ENCODE measurements around the gene OCSTAMP.

OCSTAMP gene

GRCh38 chr20:46550461-46550860 lies at the start of gene OCSTAMP:
Gene OCSTAMP, minus strand, starts transcription at chr20:46550654. Its CDS starts 94 bp downstream, at chr20:46550560.
- Mint-ChIP-seq H3K27me3 (ENCODE audit: low read depth) (no peaks in the 10 kb centered on the region), H3K4me3 (no peak within 1 kb of the TSS), H3K4me1 (ENCODE audit: low read depth) (peaks cover 39% of the 10 kb centered on the region), H3K36me3 (ENCODE audit: low read depth) (peaks cover 2% of the 10 kb centered on the region), H3K9me3 (no peaks in the 10 kb centered on the region), H3K27ac (no peak within 1 kb of the TSS)

DNA sequence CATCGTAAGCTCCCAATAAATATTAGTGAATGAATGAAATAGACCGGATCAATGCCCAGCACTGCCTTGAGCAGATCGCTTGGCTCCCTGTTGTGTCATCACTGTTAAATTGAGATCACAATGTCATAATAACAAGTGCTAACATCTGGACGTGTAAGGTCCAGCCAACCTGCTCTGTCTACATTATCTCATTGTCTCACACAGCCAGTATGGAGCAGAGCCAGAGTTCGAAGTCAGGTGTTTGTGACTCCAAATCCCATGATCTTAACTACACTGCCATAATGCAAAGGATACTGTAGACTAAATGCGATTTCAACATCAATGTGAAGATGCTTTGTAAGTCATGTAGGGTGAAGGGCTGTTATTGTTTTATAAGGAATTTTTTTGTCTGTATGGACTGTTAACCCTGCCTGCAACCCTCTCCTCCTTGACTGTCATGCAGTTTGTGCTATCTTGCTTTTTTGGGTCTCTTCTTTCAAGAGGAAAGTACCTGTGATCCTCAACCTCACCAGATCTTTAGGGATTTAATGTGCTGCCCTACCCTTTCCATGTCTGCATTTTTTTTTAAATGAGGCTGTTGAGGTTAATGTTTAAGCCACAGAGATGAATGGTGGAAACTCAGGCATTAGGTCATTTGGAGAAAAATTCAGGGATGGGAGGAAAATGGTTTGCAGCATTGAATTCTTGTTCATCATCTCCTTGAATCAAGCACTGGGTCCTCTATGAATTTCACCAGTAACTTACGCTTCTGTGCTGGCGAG lies 49.0 kb upstream of the OCSTAMP start:
- Mint-ChIP-seq H3K9me3 (no peaks in the 10 kb centered on the region), H3K27ac (no peak overlapping the region), H3K4me3 (no peak overlapping the region), H3K4me1 (ENCODE audit: low read depth) (peaks cover 16% of the 10 kb centered on the region), H3K36me3 (ENCODE audit: low read depth) (no peaks in the 10 kb centered on the region), H3K27me3 (ENCODE audit: low read depth) (peaks cover 26% of the 10 kb centered on the region)

DNA sequence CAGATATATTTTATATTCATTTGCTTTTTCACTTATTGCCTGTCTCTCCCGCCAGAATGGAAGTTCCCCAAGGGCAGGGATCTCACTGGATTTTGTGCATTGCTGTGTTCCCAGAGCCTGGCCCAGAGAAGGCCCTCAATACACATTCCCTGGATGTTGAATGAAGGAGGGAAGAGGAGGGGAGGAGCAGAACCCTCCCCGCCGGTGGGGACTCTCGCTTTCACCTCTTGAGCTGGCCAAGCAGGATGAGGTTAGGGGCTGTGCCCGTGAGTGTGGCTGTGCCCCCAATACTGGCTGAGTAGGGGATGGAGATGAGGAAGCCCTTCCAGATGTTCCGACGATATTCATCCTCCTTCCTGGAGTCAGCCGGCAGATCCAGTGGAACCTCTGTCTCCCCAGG lies 45.5 kb upstream of the OCSTAMP start:
- peaks cover 37% of the 10 kb centered on the region for H3K27me3 Mint-ChIP-seq (ENCODE audit: low read depth)
- H3K4me1 Mint-ChIP-seq (ENCODE audit: low read depth): peaks cover 6% of the 10 kb centered on the region
- H3K27ac Mint-ChIP-seq: no peak overlapping the region
- no peak overlapping the region for H3K4me3 Mint-ChIP-seq
- no peaks in the 10 kb centered on the region for H3K36me3 Mint-ChIP-seq (ENCODE audit: low read depth)
- peaks cover 3% of the 10 kb centered on the region for H3K9me3 Mint-ChIP-seq

DNA sequence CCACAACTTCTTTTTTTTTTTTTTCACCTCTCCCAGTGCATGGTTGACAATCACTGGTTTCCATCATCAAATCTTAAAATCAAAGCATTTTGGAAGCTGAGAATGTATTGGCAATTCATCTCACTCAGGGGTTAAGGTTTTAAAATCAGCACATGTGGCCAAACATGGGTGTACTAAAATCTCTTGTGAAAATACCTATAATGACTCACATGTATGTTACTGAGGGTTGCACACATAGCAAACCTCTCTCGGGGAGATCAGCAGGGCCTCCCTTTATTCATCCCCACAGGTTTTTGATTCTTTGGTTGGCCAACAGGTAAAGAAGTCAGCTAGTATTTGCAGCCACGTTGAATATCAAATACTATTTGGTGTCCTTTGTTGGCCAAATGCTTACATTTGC lies 44.3 kb upstream of the OCSTAMP start:
- Mint-ChIP-seq H3K36me3 (ENCODE audit: low read depth) (no peaks in the 10 kb centered on the region), H3K9me3 (peaks cover 3% of the 10 kb centered on the region), H3K27me3 (ENCODE audit: low read depth) (peaks cover 35% of the 10 kb centered on the region), H3K4me1 (ENCODE audit: low read depth) (peaks cover 2% of the 10 kb centered on the region), H3K4me3 (no peak overlapping the region), H3K27ac (no peak overlapping the region)

- Mint-ChIP-seq H3K4me3 (no peak overlapping the region), H3K27ac (no peak overlapping the region), H3K4me1 (ENCODE audit: low read depth) (peaks cover 11% of the 10 kb centered on the region), H3K36me3 (ENCODE audit: low read depth) (no peaks in the 10 kb centered on the region), H3K9me3 (peaks cover 3% of the 10 kb centered on the region), H3K27me3 (ENCODE audit: low read depth) (peaks cover 30% of the 10 kb centered on the region)
Measured at GRCh38 chr20:46592580-46593362, 42.3 kb upstream of the OCSTAMP start.

DNA sequence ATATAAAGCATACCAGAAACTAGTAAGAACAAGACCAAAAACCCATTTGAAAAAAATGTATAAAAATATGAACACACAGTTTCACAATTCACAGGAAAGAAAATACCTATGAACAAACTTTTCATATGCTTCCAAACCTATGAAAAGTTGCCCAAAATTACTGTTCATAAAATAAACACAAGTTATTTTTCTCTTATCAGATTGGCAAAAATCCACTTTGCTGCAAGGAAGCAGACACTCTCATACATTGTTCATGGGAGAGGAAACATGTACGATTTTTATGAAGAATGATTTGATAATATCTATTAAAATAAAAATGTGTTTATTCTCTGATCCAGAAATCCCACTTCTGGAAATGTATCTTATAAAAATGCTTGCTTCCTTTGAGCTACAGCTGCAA lies 40.0 kb upstream of the OCSTAMP start:
- no peaks in the 10 kb centered on the region for H3K36me3 Mint-ChIP-seq (ENCODE audit: low read depth)
- H3K9me3 Mint-ChIP-seq: peaks cover 3% of the 10 kb centered on the region
- H3K4me1 Mint-ChIP-seq (ENCODE audit: low read depth): peaks cover 11% of the 10 kb centered on the region
- H3K27me3 Mint-ChIP-seq (ENCODE audit: low read depth): peaks cover 20% of the 10 kb centered on the region
- H3K4me3 Mint-ChIP-seq: no peak overlapping the region
- H3K27ac Mint-ChIP-seq: no peak overlapping the region

DNA sequence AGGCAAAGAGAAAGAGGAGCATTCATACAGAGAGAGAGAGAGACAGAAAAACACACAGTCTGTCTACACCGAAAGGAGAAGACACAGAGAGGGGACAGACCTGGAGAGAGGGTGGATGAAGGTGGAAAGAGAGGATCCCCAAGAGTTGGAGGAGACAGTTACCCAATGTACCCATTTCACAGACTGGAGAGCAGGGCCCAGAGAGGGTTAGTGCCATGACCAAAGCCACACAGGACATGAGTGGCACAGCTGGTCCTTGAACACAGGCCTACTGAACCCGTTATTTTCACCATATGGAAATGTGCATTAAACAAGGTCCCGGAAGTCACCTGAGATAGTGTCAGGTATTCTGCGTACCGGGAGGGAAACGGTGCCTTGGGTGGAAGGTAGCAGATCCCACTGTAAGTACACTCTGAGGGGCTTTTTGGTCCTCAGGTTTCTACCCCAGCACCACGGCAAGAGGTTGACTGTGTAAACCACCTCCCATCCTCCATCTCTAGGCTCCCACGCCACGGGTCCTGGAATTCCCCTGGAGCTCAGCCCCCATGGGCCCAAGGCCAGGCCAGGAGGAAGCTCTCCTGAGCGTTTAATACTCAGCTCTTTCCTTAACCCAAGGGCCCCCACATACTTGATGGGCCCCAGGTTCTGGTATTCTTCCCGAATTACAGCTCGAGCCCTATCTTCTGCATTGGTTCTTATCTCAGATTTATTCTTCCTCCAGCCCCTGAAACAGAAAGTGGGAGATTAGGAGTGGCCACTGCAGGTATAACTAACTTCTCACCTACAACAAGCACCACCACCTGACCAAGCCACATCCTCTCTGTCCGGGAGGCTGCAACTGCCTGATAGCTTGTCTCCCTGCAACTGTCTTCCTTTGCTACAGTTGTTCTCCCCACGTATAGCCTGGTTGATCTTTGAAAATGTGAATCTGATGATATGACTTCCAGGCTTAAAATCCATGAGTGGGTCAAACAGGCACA lies 38.4 kb upstream of the OCSTAMP start:
- H3K4me3 Mint-ChIP-seq: no peak overlapping the region
- peaks cover 9% of the 10 kb centered on the region for H3K27me3 Mint-ChIP-seq (ENCODE audit: low read depth)
- peaks cover 11% of the 10 kb centered on the region for H3K4me1 Mint-ChIP-seq (ENCODE audit: low read depth)
- no peaks in the 10 kb centered on the region for H3K36me3 Mint-ChIP-seq (ENCODE audit: low read depth)
- H3K27ac Mint-ChIP-seq: peak overlapping the region; percentile 32
- H3K9me3 Mint-ChIP-seq: peaks cover 3% of the 10 kb centered on the region

- Mint-ChIP-seq H3K27ac (no peak overlapping the region), H3K4me1 (ENCODE audit: low read depth) (peaks cover 11% of the 10 kb centered on the region), H3K36me3 (ENCODE audit: low read depth) (no peaks in the 10 kb centered on the region), H3K9me3 (peaks cover 1% of the 10 kb centered on the region), H3K4me3 (no peak overlapping the region), H3K27me3 (ENCODE audit: low read depth) (peaks cover 7% of the 10 kb centered on the region)
Measured at GRCh38 chr20:46587986-46588385, 37.5 kb upstream of the OCSTAMP start.

DNA sequence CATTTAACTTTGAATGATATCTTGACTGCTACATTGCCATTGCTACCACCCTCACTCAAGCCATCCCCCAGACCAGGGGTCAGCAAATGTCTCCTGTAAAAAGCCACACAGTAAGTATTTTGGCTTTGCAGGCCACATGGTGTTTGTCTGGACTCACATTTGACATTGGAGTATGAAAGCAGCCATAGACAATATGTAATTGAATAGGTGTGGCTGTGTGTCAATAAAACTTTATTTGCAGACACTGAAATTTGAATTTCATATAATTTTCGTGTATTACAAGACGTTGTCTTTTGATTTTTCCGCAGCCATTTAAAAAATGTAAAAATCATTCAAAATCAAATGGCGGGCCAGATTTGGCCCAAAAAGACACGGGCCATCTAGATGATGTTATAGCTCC lies 36.3 kb upstream of the OCSTAMP start:
- Mint-ChIP-seq H3K27ac (no peak overlapping the region), H3K4me1 (ENCODE audit: low read depth) (peaks cover 9% of the 10 kb centered on the region), H3K4me3 (no peak overlapping the region), H3K27me3 (ENCODE audit: low read depth) (peaks cover 1% of the 10 kb centered on the region), H3K9me3 (no peaks in the 10 kb centered on the region), H3K36me3 (ENCODE audit: low read depth) (no peaks in the 10 kb centered on the region)

DNA sequence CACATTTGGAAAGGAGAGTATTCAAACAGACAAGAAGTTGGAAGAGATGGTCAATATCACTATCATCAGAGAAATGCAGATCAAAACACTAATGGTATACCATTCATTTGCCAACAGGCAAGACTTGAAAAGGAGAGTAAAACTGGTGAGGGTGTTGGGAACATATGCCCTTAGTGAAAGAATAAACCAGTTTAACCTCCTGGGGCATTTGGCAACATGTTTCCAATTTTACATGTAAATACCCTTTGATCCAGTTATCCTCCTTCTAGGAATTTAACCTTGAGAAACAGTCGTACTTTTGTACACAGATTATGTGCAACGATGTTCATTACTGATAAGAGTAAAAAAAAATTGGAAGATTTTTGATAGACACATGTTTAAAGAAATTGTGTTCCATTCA lies 34.1 kb upstream of the OCSTAMP start:
- Mint-ChIP-seq H3K27ac (no peak overlapping the region), H3K4me3 (no peak overlapping the region), H3K9me3 (no peaks in the 10 kb centered on the region)

GRCh38 chr20:46583411-46584214 lies 33.2 kb upstream of the OCSTAMP start:
- Mint-ChIP-seq H3K27ac (no peak overlapping the region), H3K4me1 (ENCODE audit: low read depth) (peaks cover 2% of the 10 kb centered on the region), H3K4me3 (no peak overlapping the region), H3K9me3 (no peaks in the 10 kb centered on the region), H3K36me3 (ENCODE audit: low read depth) (no peaks in the 10 kb centered on the region), H3K27me3 (ENCODE audit: low read depth) (peaks cover 16% of the 10 kb centered on the region)

More for the DNA sequence above, 34.1 kb upstream of the OCSTAMP start:
- Mint-ChIP-seq H3K4me1 (ENCODE audit: low read depth) (peaks cover 8% of the 10 kb centered on the region), H3K27me3 (ENCODE audit: low read depth) (peaks cover 8% of the 10 kb centered on the region), H3K36me3 (ENCODE audit: low read depth) (no peaks in the 10 kb centered on the region)

- H3K36me3 Mint-ChIP-seq (ENCODE audit: low read depth): no peaks in the 10 kb centered on the region
- no peak overlapping the region for H3K4me3 Mint-ChIP-seq
- H3K4me1 Mint-ChIP-seq (ENCODE audit: low read depth): peaks cover 2% of the 10 kb centered on the region
- H3K9me3 Mint-ChIP-seq: no peaks in the 10 kb centered on the region
- H3K27ac Mint-ChIP-seq: no peak overlapping the region
- H3K27me3 Mint-ChIP-seq (ENCODE audit: low read depth): peaks cover 19% of the 10 kb centered on the region
Measured at GRCh38 chr20:46582648-46583047, 32.2 kb upstream of the OCSTAMP start.

DNA sequence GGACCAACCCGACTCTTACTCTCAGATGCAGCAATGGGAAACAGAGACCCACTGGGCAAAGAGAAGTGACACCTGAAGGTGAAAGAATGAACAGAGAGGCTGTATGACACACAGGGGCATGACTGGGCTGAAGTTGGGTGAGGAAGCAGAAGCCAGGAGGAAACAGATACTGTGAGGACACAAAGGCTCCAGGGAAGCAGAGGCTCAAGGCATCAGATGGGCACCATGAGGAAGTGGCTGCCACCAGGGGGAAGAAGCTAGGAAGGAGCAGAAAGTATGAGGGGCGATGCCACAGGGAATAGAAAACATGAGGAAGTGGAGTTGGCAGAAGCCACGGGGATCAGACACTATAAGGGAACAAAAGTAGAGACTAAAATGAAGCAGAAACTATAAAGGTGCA lies 30.9 kb upstream of the OCSTAMP start:
- H3K27ac Mint-ChIP-seq: no peak overlapping the region
- H3K36me3 Mint-ChIP-seq (ENCODE audit: low read depth): no peaks in the 10 kb centered on the region
- no peaks in the 10 kb centered on the region for H3K9me3 Mint-ChIP-seq
- H3K4me3 Mint-ChIP-seq: no peak overlapping the region
- peaks cover 20% of the 10 kb centered on the region for H3K27me3 Mint-ChIP-seq (ENCODE audit: low read depth)
- peaks cover 2% of the 10 kb centered on the region for H3K4me1 Mint-ChIP-seq (ENCODE audit: low read depth)
